ENCODE data around the gene HDAC9. TPM values are rescaled to one million over a fixed set of nuclear protein-coding genes. Genes with fewer than 3 reads are reported as not detected.

The HDAC9 gene
- total and polyA plus RNA-seq, 2 donors (not counting 1 experiment from before 2014, with no cell fraction given) = 2.9 to 7.9 TPM

DNA sequence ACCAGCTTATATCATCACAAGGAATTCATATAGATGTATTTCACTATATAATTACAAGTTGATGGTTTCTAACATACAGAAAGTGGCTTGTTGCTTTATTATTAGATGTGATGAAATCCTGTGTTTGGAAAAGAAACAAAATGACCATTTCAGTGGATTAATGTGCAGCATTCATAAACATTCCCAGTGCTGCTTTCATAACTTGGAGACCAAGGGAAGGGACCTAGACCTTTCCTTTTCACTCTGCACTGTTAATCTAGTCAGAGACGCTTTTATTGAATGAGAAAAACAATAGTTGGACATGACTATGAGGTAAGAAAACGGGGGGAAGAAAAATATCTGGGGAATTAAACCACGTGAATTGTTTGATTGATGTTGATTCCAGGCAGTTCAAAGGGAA lies 160.0 kb downstream of the HDAC9 start:
- DNase-seq (ENCODE audit: low read depth in 2 of 2) = peak in 1 of 2 donors; percentile 64
- no peaks in the 10 kb centered on the region for H3K27me3 ChIP-seq (ENCODE audit: control insufficient read depth, insufficient read depth, low read length)
- H4K20me1 ChIP-seq (ENCODE audit: control insufficient read depth, extremely low read depth, insufficient read depth, low read length) = no peaks in the 10 kb centered on the region
- H3K36me3 ChIP-seq (ENCODE audit: control insufficient read depth, insufficient read depth, low read length) = no peaks in the 10 kb centered on the region
- H3K79me2 ChIP-seq (ENCODE audit: control insufficient read depth, insufficient read depth, low read length) = no peaks in the 10 kb centered on the region
- H3K9ac ChIP-seq (ENCODE audit: insufficient read depth, low read length) = no peak overlapping the region
- no peak overlapping the region for H3K4me3 ChIP-seq (replicated peaks in 1 of 4; ENCODE audit: control extremely low read depth in 1 of 4, insufficient read depth in 1 of 4, low read depth in 3 of 4, low read length in 4 of 4)
- H3K4me2 ChIP-seq (ENCODE audit: extremely low read depth, insufficient read depth, low read length) = no peak overlapping the region
- H3K9me3 ChIP-seq (ENCODE audit: control insufficient read depth, insufficient read depth, low read depth, low read length) = no peaks in the 10 kb centered on the region
- TF ChIP-seq EZH2 (IDR thresholded peaks at IDR 0.05; ENCODE audit: low read length, missing control alignments) = no peak
- TF ChIP-seq, protein P1, sequence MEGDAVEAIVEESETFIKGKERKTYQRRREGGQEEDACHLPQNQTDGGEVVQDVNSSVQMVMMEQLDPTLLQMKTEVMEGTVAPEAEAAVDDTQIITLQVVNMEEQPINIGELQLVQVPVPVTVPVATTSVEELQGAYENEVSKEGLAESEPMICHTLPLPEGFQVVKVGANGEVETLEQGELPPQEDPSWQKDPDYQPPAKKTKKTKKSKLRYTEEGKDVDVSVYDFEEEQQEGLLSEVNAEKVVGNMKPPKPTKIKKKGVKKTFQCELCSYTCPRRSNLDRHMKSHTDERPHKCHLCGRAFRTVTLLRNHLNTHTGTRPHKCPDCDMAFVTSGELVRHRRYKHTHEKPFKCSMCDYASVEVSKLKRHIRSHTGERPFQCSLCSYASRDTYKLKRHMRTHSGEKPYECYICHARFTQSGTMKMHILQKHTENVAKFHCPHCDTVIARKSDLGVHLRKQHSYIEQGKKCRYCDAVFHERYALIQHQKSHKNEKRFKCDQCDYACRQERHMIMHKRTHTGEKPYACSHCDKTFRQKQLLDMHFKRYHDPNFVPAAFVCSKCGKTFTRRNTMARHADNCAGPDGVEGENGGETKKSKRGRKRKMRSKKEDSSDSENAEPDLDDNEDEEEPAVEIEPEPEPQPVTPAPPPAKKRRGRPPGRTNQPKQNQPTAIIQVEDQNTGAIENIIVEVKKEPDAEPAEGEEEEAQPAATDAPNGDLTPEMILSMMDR (conservative IDR thresholded peaks at IDR 0.05 in 1 of 2, IDR thresholded peaks at IDR 0.05 in 1 of 2; ENCODE audit: low read depth in 1 of 2, low read length in 2 of 2) = no peak
- H2AFZ ChIP-seq (ENCODE audit: low read length) = no peak overlapping the region
- H3K4me1 ChIP-seq (ENCODE audit: control insufficient read depth, extremely low read depth, insufficient read depth, low read length) = no peaks in the 10 kb centered on the region
- H3K27ac ChIP-seq (ENCODE audit: insufficient read depth, low read length) = no peak overlapping the region

DNA sequence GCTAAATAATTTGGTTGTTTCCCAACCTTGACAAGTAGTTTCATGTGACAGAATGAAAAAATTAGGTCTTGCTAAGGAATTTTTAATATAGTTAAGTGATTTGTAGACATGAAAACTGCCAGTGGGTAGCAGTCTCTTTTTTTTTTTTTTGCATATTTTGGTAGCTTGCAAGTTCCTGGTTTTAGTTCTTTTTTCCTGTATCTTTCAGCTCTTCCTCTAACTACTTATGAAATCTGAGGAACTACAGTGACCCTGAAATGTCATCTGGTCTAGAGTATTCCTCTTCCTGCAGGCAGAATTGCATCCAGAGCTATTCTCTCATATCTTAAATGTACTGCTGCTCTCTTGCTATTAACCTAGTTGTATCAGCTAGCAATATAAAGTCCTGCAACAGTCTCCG lies 160.4 kb downstream of the HDAC9 start:
- Histone ChIP-seq H3K9me3 (ENCODE audit: control insufficient read depth, insufficient read depth, low read depth, low read length) (no peaks in the 10 kb centered on the region), H3K36me3 (ENCODE audit: control insufficient read depth, insufficient read depth, low read length) (no peaks in the 10 kb centered on the region), H3K9ac (ENCODE audit: insufficient read depth, low read length) (no peak overlapping the region), H3K27ac (ENCODE audit: insufficient read depth, low read length) (no peak overlapping the region), H2AFZ (ENCODE audit: low read length) (no peak overlapping the region), H3K4me2 (ENCODE audit: extremely low read depth, insufficient read depth, low read length) (no peak overlapping the region), H3K27me3 (ENCODE audit: control insufficient read depth, insufficient read depth, low read length) (no peaks in the 10 kb centered on the region), H3K4me1 (ENCODE audit: control insufficient read depth, extremely low read depth, insufficient read depth, low read length) (no peaks in the 10 kb centered on the region), H3K4me3 (replicated peaks in 1 of 4; ENCODE audit: control extremely low read depth in 1 of 4, insufficient read depth in 1 of 4, low read depth in 3 of 4, low read length in 4 of 4) (no peak overlapping the region), H3K79me2 (ENCODE audit: control insufficient read depth, insufficient read depth, low read length) (no peaks in the 10 kb centered on the region), H4K20me1 (ENCODE audit: control insufficient read depth, extremely low read depth, insufficient read depth, low read length) (no peaks in the 10 kb centered on the region)
- DNase-seq (ENCODE audit: low read depth in 2 of 2) = peak in 1 of 2 donors; percentile 11
- TF ChIP-seq EZH2 (IDR thresholded peaks at IDR 0.05; ENCODE audit: low read length, missing control alignments) = no peak
- TF ChIP-seq, protein P1 (conservative IDR thresholded peaks at IDR 0.05 in 1 of 2, IDR thresholded peaks at IDR 0.05 in 1 of 2; ENCODE audit: low read depth in 1 of 2, low read length in 2 of 2) = no peak

DNA sequence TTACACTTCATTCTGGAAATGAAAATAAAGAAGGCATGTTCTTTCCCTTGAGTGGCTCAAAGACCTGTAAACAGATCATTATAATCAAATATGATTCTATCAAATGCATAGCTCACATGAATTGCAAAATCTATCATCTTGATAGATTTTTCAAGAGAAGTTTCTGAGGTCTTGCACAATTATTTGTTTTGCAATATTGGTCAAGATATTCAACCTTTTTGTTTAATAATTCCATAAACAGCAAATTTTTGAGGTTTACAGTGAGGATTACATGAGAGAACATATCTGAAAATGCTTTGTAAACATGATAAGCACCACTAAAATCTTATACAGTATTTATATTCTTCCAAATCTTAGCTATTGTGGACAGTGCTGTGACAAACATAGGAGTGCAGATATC lies 160.8 kb downstream of the HDAC9 start:
- H3K9ac ChIP-seq (ENCODE audit: insufficient read depth, low read length) = no peak overlapping the region
- no peaks in the 10 kb centered on the region for H3K4me1 ChIP-seq (ENCODE audit: control insufficient read depth, extremely low read depth, insufficient read depth, low read length)
- H2AFZ ChIP-seq (ENCODE audit: low read length) = no peak overlapping the region
- no peaks in the 10 kb centered on the region for H3K9me3 ChIP-seq (ENCODE audit: control insufficient read depth, insufficient read depth, low read depth, low read length)
- H3K4me3 ChIP-seq (replicated peaks in 1 of 4; ENCODE audit: control extremely low read depth in 1 of 4, insufficient read depth in 1 of 4, low read depth in 3 of 4, low read length in 4 of 4) = no peak overlapping the region
- no peak overlapping the region for H3K4me2 ChIP-seq (ENCODE audit: extremely low read depth, insufficient read depth, low read length)
- H3K27me3 ChIP-seq (ENCODE audit: control insufficient read depth, insufficient read depth, low read length) = no peaks in the 10 kb centered on the region
- no peaks in the 10 kb centered on the region for H4K20me1 ChIP-seq (ENCODE audit: control insufficient read depth, extremely low read depth, insufficient read depth, low read length)
- peak in 1 of 2 donors; percentile 44 for DNase-seq (ENCODE audit: low read depth in 2 of 2)
- no peak for TF ChIP-seq EZH2 (IDR thresholded peaks at IDR 0.05; ENCODE audit: low read length, missing control alignments)
- TF ChIP-seq, protein P1 (conservative IDR thresholded peaks at IDR 0.05 in 1 of 2, IDR thresholded peaks at IDR 0.05 in 1 of 2; ENCODE audit: low read depth in 1 of 2, low read length in 2 of 2) = no peak
- no peaks in the 10 kb centered on the region for H3K36me3 ChIP-seq (ENCODE audit: control insufficient read depth, insufficient read depth, low read length)
- no peaks in the 10 kb centered on the region for H3K79me2 ChIP-seq (ENCODE audit: control insufficient read depth, insufficient read depth, low read length)
- no peak overlapping the region for H3K27ac ChIP-seq (ENCODE audit: insufficient read depth, low read length)

All from fibroblast of lung (primary cell).